ENCODE results near the gene DLGAP3. TPM values are rescaled to one million over a fixed set of nuclear protein-coding genes. Genes with fewer than 3 reads are reported as not detected.

Gene DLGAP3
- polyA plus RNA-seq, 1 donor from 2014 or later = 2.9 TPM

GRCh38 chr1:34831721-34832246 is 97.7 kb downstream of the DLGAP3 start:
- no peak for TF ChIP-seq SMC3 (conservative IDR thresholded peaks at IDR 0.05; ENCODE audit: poor library complexity)
- no peak for TF ChIP-seq RAD21 (conservative IDR thresholded peaks at IDR 0.05)
- no peak for TF ChIP-seq CTCF (IDR thresholded peaks at IDR 0.05; ENCODE audit: poor library complexity, severe bottlenecking)
- TF ChIP-seq EP300 (conservative IDR thresholded peaks at IDR 0.05; ENCODE audit: poor library complexity, severe bottlenecking) = no peak
- no peak for TF ChIP-seq REST (IDR thresholded peaks at IDR 0.05; ENCODE audit: borderline replicate concordance)
- H3K27me3 ChIP-seq (ENCODE audit: insufficient read depth, low read depth, low read length) = no peaks in the 10 kb centered on the region
- no peak overlapping the region for H3K4me3 ChIP-seq (ENCODE audit: low read length)
- H3F3A ChIP-seq (ENCODE audit: insufficient read depth, low read length, poor library complexity, severe bottlenecking) = no peaks in the 10 kb centered on the region
- no peaks in the 10 kb centered on the region for H3K36me3 ChIP-seq (ENCODE audit: insufficient read depth, low read length)
- no peaks in the 10 kb centered on the region for H3K79me2 ChIP-seq (replicated peaks; ENCODE audit: insufficient read depth, low read length)
- no peaks in the 10 kb centered on the region for H3K9me2 ChIP-seq (ENCODE audit: insufficient read depth, low read length)
- H3K27ac ChIP-seq (ENCODE audit: low read length) = no peak overlapping the region
- H3K9ac ChIP-seq (ENCODE audit: low read length) = no peak overlapping the region
- H3K4me2 ChIP-seq (ENCODE audit: low read length) = no peak overlapping the region
- H4K20me1 ChIP-seq (ENCODE audit: insufficient read depth) = no peaks in the 10 kb centered on the region
- H2AFZ ChIP-seq (ENCODE audit: low read depth, low read length) = no peak overlapping the region
- no peaks in the 10 kb centered on the region for H3K9me3 ChIP-seq (ENCODE audit: low read length)

GRCh38 chr1:34829250-34829649 is 100.2 kb downstream of the DLGAP3 start:
- no peaks in the 10 kb centered on the region for H3K79me2 ChIP-seq (replicated peaks; ENCODE audit: insufficient read depth, low read length)

More at GRCh38 chr1:34829250-34829649, 100.2 kb downstream of the DLGAP3 start:
- no peak overlapping the region for H3K4me3 ChIP-seq (ENCODE audit: low read length)
- H3K36me3 ChIP-seq (ENCODE audit: insufficient read depth, low read length) = no peaks in the 10 kb centered on the region
- no peaks in the 10 kb centered on the region for H4K20me1 ChIP-seq (ENCODE audit: insufficient read depth)
- H3F3A ChIP-seq (ENCODE audit: insufficient read depth, low read length, poor library complexity, severe bottlenecking) = no peaks in the 10 kb centered on the region
- no peak for TF ChIP-seq CTCF (IDR thresholded peaks at IDR 0.05; ENCODE audit: poor library complexity, severe bottlenecking)
- no peak overlapping the region for H3K4me2 ChIP-seq (ENCODE audit: low read length)
- no peak overlapping the region for H2AFZ ChIP-seq (ENCODE audit: low read depth, low read length)
- no peaks in the 10 kb centered on the region for H3K27me3 ChIP-seq (ENCODE audit: insufficient read depth, low read depth, low read length)
- no peak overlapping the region for H3K9ac ChIP-seq (ENCODE audit: low read length)
- H3K9me3 ChIP-seq (ENCODE audit: low read length) = no peaks in the 10 kb centered on the region
- no peaks in the 10 kb centered on the region for H3K9me2 ChIP-seq (ENCODE audit: insufficient read depth, low read length)
- H3K27ac ChIP-seq (ENCODE audit: low read length) = no peak overlapping the region
